GM19025 (cell line): Measurements from ENCODE around the gene EIF4E3.

Experiments
- ATAC-seq: cut with Tn5 transposase; IDR thresholded peaks from one replicate; pipeline ENCODE4 v1.9.1; 2021; ENCODE audit warnings: mild to moderate bottlenecking, low read depth, moderate library complexity; ENCODE audit not compliant: unreplicated experiment

EIF4E3 gene

GRCh38 chr3:71652781-71653413 lies 72.3 kb downstream of the EIF4E3 start:
- ATAC-seq = no peak

GRCh38 chr3:71651625-71652024 lies 73.6 kb downstream of the EIF4E3 start:
- no peak for ATAC-seq

GRCh38 chr3:71650372-71650771 lies 74.8 kb downstream of the EIF4E3 start:
- no peak for ATAC-seq

GRCh38 chr3:71649757-71650156 lies 75.4 kb downstream of the EIF4E3 start:
- no peak for ATAC-seq

- ATAC-seq = no peak
Observed at GRCh38 chr3:71647751-71648150, 77.5 kb downstream of the EIF4E3 start.

GRCh38 chr3:71646971-71647370 lies 78.2 kb downstream of the EIF4E3 start:
- ATAC-seq = no peak

- ATAC-seq = no peak
Observed at GRCh38 chr3:71645140-71645539, 80.1 kb downstream of the EIF4E3 start.

- no peak for ATAC-seq
Observed at GRCh38 chr3:71641674-71642073, 83.5 kb downstream of the EIF4E3 start.

GRCh38 chr3:71640331-71640983 lies 84.7 kb downstream of the EIF4E3 start:
- no peak for ATAC-seq

GRCh38 chr3:71636482-71636881 lies 88.7 kb downstream of the EIF4E3 start:
- ATAC-seq = no peak

GRCh38 chr3:71636001-71636400 lies 89.2 kb downstream of the EIF4E3 start:
- ATAC-seq = no peak

- ATAC-seq = no peak
Observed at GRCh38 chr3:71634671-71635070, 90.5 kb downstream of the EIF4E3 start.

- ATAC-seq = no peak
Observed at GRCh38 chr3:71629711-71630110, 95.5 kb downstream of the EIF4E3 start.

- no peak for ATAC-seq
Observed at GRCh38 chr3:71629289-71629688, 95.9 kb downstream of the EIF4E3 start.

- no peak for ATAC-seq
Observed at GRCh38 chr3:71628522-71628921, 96.7 kb downstream of the EIF4E3 start.

- ATAC-seq = no peak
Observed at GRCh38 chr3:71625676-71626075, 99.5 kb downstream of the EIF4E3 start.
